ENCODE measurements around the gene ABHD16A.

ABHD16A gene

GRCh38 chr6:31728767-31729514, 25.8 kb upstream of the ABHD16A start, which contains the start of gene DDAH2:
Gene DDAH2, minus strand, starts transcription at chr6:31729299. Its CDS starts 138 bp downstream, at chr6:31729161.
- no peak; the same call in 1 of the 2 replicates for TF ChIP-seq CTCF (IDR thresholded peaks at IDR 0.05; ENCODE audit: low read depth, low read length)
- Histone ChIP-seq H3K4me1 (no peaks in the 10 kb centered on the region), H3K36me3 (peaks cover 22% of the 10 kb centered on the region), H3K4me3 (ENCODE audit: low read depth, low read length) (peak within 1 kb of the TSS; percentile 80), H3K27me3 (no peaks in the 10 kb centered on the region), H3K9me3 (no peaks in the 10 kb centered on the region)
- no peak for DNase-seq

- DNase-seq: no peak
Measured at GRCh38 chr6:31727717-31728671, 24.9 kb upstream of the ABHD16A start.

DNA sequence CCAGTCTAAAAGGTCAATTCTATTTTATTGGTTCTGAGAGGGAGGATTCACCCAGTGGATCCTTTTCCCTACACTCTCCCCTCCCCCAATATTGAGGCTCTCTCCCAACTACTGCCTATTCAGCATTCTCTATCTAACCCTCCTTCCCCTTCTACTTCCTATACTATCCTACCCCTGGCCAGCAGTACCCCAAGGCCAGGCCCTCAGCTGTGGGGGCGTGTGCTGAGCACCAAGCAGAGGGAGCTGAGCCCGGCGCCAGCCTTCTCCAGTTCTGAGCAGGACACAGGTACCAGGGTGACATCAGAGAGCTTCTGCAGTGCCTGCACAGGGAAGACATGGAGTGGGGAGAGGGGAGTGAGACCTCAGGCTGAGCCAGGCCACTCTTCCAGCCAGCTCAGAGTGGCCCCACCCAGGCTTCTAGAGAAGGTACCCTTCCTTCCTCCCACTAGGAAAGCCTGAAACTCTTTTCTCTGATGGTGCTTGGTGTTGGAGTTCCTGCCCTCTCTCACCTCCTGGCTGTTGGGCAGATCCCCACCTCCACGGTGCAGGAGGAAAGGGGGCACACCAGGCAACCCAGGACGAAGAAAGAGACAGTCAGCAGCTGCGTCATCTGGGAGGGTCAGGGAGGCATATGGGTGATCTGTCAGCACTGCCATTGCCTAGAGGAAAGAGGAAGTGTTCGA, 24.1 kb upstream of the ABHD16A start:
- Histone ChIP-seq H3K9me3 (no peaks in the 10 kb centered on the region), H3K27me3 (no peaks in the 10 kb centered on the region), H3K4me3 (ENCODE audit: low read depth, low read length) (no peak overlapping the region), H3K4me1 (no peaks in the 10 kb centered on the region; the same call in 1 of the 2 replicates), H3K36me3 (peaks cover 9% of the 10 kb centered on the region)
- no peak for DNase-seq
- no peak for TF ChIP-seq CTCF (IDR thresholded peaks at IDR 0.05; ENCODE audit: low read depth, low read length)

More at GRCh38 chr6:31727717-31728671, 24.9 kb upstream of the ABHD16A start:
- no peak for TF ChIP-seq CTCF (IDR thresholded peaks at IDR 0.05; ENCODE audit: low read depth, low read length)
- no peak overlapping the region for H3K4me3 ChIP-seq (ENCODE audit: low read depth, low read length)
- H3K4me1 ChIP-seq: no peaks in the 10 kb centered on the region; the same call in 1 of the 2 replicates
- H3K27me3 ChIP-seq: no peaks in the 10 kb centered on the region
- H3K9me3 ChIP-seq: no peaks in the 10 kb centered on the region
- peaks cover 13% of the 10 kb centered on the region for H3K36me3 ChIP-seq

GRCh38 chr6:31725502-31726350, 22.6 kb upstream of the ABHD16A start:
- H3K4me3 ChIP-seq (ENCODE audit: low read depth, low read length): no peak overlapping the region
- no peaks in the 10 kb centered on the region; the same call in 1 of the 2 replicates for H3K4me1 ChIP-seq
- DNase-seq: no peak
- no peak for TF ChIP-seq CTCF (IDR thresholded peaks at IDR 0.05; ENCODE audit: low read depth, low read length)
- H3K9me3 ChIP-seq: no peaks in the 10 kb centered on the region
- H3K27me3 ChIP-seq: no peaks in the 10 kb centered on the region
- no peaks in the 10 kb centered on the region for H3K36me3 ChIP-seq

DNA sequence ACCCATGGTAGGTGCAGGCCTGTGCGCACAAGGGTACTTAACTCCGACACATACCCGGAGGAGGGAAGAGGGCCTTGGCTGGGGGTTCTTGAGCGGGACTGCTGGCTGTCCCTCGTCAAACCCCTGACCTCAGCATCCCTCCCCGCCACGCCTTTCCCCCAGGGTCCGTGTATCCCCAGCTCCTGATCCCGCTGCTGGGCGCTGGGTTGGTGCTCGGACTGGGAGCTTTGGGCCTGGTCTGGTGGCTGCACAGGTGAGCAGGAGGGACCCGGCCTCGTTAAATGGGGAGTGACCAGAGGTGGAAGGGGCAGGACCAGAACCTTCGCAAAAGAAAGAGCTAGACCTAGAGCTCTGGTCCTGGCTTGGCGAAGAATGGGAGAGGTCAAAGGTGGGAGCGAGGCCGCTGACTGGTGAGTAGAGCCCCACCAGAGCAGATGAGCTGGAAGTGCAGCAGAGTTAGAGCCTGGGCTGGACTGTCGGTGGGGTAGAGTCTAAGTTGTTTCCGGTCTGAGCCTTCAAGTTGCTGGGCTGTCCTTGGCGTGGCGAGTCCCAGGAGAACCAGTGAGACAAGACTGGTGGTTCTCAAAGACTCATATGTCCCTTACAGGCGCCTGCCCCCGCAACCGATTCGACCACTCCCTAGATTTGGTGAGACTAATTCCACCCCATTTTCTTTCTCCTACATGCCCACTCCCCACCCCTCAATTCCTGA, 21.0 kb upstream of the ABHD16A start:
- Histone ChIP-seq H3K36me3 (no peaks in the 10 kb centered on the region), H3K4me1 (no peaks in the 10 kb centered on the region; the same call in 1 of the 2 replicates), H3K27me3 (no peaks in the 10 kb centered on the region), H3K4me3 (ENCODE audit: low read depth, low read length) (no peak overlapping the region), H3K9me3 (no peaks in the 10 kb centered on the region)
- TF ChIP-seq CTCF (IDR thresholded peaks at IDR 0.05; ENCODE audit: low read depth, low read length): no peak
- no peak for DNase-seq
